A549 (cell line): ENCODE measurements around the gene TUBGCP2. TPM values are rescaled to one million over a fixed set of nuclear protein-coding genes. Genes with fewer than 3 reads are reported as not detected.

Experiments
- ATAC-seq, 2 experiments: fragments of 200-7000 bp in 1 of 2; fragments of >200 bp in 1 of 2; cut with Nextera tagmentation in 1 of 2; cut with Tn5 transposase in 1 of 2; 3 replicates each; pipeline versions ENCODE4 v1.8.0 to v1.9.1; 2018 to 2020; ENCODE audit warnings: mild to moderate bottlenecking in 1 of 2, moderate library complexity in 1 of 2
- CTCF ChIA-PET: fragments of 300-600 bp; sonication (Branson Sonifier 250); formaldehyde crosslinking; extraction: SDS; loops from one replicate; lab custom pipeline; 2021; ENCODE audit warnings: antibody characterized with exemption, inconsistent platforms; lab: Yijun Ruan, JAX
- POLR2A ChIA-PET: fragments of 350-600 bp; formaldehyde crosslinking; extraction: SDS; loops from one replicate; lab custom pipeline; 2021; ENCODE audit warnings: antibody characterized with exemption, inconsistent platforms; lab: Yijun Ruan, JAX
- DNase-seq, 2 experiments: peaks; one replicate each; pipeline versions ENCODE4 v3.0.0 to v3.0.0-alpha.2; 2011 to 2016; ENCODE audit warnings: low read depth in 1 of 2, low spot score in 1 of 2
- FAIRE-seq: peaks from 2 replicates; lab custom pipeline; 2011; peaks lifted over from hg19 to GRCh38; lab: Jason Lieb, UNC
- H3K27ac ChIP-seq, 2 experiments: fragments of >200 bp; sonication (Bioruptor Twin); formaldehyde crosslinking; 3 replicates each; pipeline ENCODE4 v1.5.1; 2016 to 2017
- H3K4me1 ChIP-seq: fragments of >200 bp; sonication (Bioruptor Twin); formaldehyde crosslinking; 3 replicates; pipeline ENCODE4 v1.6.1; 2016
- H3K4me2 ChIP-seq: fragments of >200 bp; sonication (Bioruptor Twin); formaldehyde crosslinking; 3 replicates; pipeline ENCODE4 v1.6.1; 2016
- H3K4me3 ChIP-seq: fragments of >200 bp; sonication (Bioruptor Twin); formaldehyde crosslinking; 3 replicates; pipeline ENCODE4 v1.5.1; 2016
- H3K9me3 ChIP-seq: fragments of >200 bp; sonication (Bioruptor Twin); formaldehyde crosslinking; 3 replicates; pipeline ENCODE4 v1.6.1; 2016
- BHLHE40 ChIP-seq: IDR thresholded peaks from 2 replicates; pipeline ENCODE4 v1.6.1; 2012; ENCODE audit warnings: low read depth, low read length, inconsistent platforms
- CBX8 ChIP-seq: fragments of 200-600 bp; sonication (generic); IDR thresholded peaks from 2 replicates; pipeline ENCODE4 v1.6.1; 2016
- CEBPB ChIP-seq, 2 experiments: fragments of >200 bp in 1 of 2; sonication (Bioruptor Twin) in 1 of 2; formaldehyde crosslinking in 1 of 2; IDR thresholded peaks; 2 replicates each; pipeline ENCODE4 v1.6.1; 2012 to 2016
- CTCF ChIP-seq: fragments of >200 bp; sonication (Bioruptor Twin); formaldehyde crosslinking; IDR thresholded peaks from 3 replicates; pipeline ENCODE4 v1.5.1; 2016
- EHMT2 ChIP-seq: fragments of 200-600 bp; sonication (generic); IDR thresholded peaks from 2 replicates; pipeline ENCODE4 v1.6.1; 2016; ENCODE audit warnings: antibody characterized with exemption, low read depth, mild to moderate bottlenecking, moderate library complexity
- FOSB ChIP-seq: fragments of 250-450 bp; sonication (Bioruptor Pico); IDR thresholded peaks from 2 replicates; pipeline ENCODE4 v1.5.0; 2020; ENCODE audit warnings: mild to moderate bottlenecking, moderate library complexity
- FOXS1 ChIP-seq: fragments of 250-450 bp; sonication (Bioruptor Pico); IDR thresholded peaks from 2 replicates; pipeline ENCODE4 v1.5.0; 2020; ENCODE audit warnings: mild to moderate bottlenecking, moderate library complexity
- HDAC2 ChIP-seq: fragments of 200-600 bp; sonication (generic); IDR thresholded peaks from 2 replicates; pipeline ENCODE4 v1.6.1; 2016
- HOXA7 ChIP-seq: fragments of 250-450 bp; sonication (Bioruptor Pico); IDR thresholded peaks from 2 replicates; pipeline ENCODE4 v1.5.0; 2020; ENCODE audit warnings: mild to moderate bottlenecking, moderate library complexity
- MAZ ChIP-seq: fragments of 150-350 bp; IDR thresholded peaks from 2 replicates; pipeline ENCODE4 v1.6.1; 2014; ENCODE audit warnings: antibody characterized with exemption, low read depth, low read length, borderline replicate concordance
- MYC ChIP-seq: IDR thresholded peaks from 2 replicates; pipeline ENCODE4 v1.6.1; 2012; ENCODE audit warnings: mild to moderate bottlenecking, inconsistent platforms, low read length, improper control_type of control experiment, borderline replicate concordance
- NPAS2 ChIP-seq: fragments of 250-450 bp; sonication (Bioruptor Pico); IDR thresholded peaks from 2 replicates; pipeline ENCODE4 v1.8.0; 2022; ENCODE audit warnings: mild to moderate bottlenecking, moderate library complexity, borderline replicate concordance
- NR3C1 ChIP-seq: fragments of >200 bp; sonication (Bioruptor Twin); formaldehyde crosslinking; IDR thresholded peaks from 3 replicates; pipeline ENCODE4 v1.6.1; 2017
- PHF8 ChIP-seq: fragments of 200-600 bp; sonication (generic); IDR thresholded peaks from 2 replicates; pipeline ENCODE4 v1.6.1; 2016; ENCODE audit warnings: low read depth, mild to moderate bottlenecking, antibody characterized with exemption, moderate library complexity, borderline replicate concordance
- RARB ChIP-seq: fragments of 250-450 bp; sonication (Bioruptor Pico); IDR thresholded peaks from 2 replicates; pipeline ENCODE4 v1.8.0; 2021; ENCODE audit warnings: mild to moderate bottlenecking, moderate library complexity
- SMC3 ChIP-seq: fragments of >200 bp; sonication (Bioruptor Twin); formaldehyde crosslinking; IDR thresholded peaks from 3 replicates; pipeline ENCODE4 v1.6.1; 2018; ENCODE audit warnings: inconsistent platforms
- ZFP36 ChIP-seq: fragments of 450-650 bp; IDR thresholded peaks from 2 replicates; pipeline ENCODE4 v1.6.1; 2014; ENCODE audit warnings: borderline replicate concordance; ENCODE audit not compliant: partially characterized antibody
- WGBS: methylation state at CpG from one replicate; pipeline ENCODE4 v1.1.6; 2017; ENCODE audit errors: missing lambda C conversion rate; 5-methylcytosine and 5-hydroxymethylcytosine counted together
- polyA plus RNA-seq, 4 experiments: library from polyadenylated mRNA; depleted of rRNA in 3 of 4; stranded (reverse); fragments of >200 nt; fragmentation: RNase III in 1 of 4; extraction: RNeasy Plus Mini Kit Qiagen cat#74134 plus additional on column Dnase treatment in 1 of 4; gene quantifications; 2 replicates in 3 of 4; 3 replicates in 1 of 4; pipeline ENCODE4 v1.2.3, GENCODE V29; 2011 to 2017
- TF ChIP-seq, protein P1 (sequence below): fragments of 450-650 bp; IDR thresholded peaks from 2 replicates; pipeline ENCODE4 v1.6.1; 2014; ENCODE audit warnings: antibody characterized with exemption
- TF ChIP-seq, protein P2 (sequence below): fragments of 250-450 bp; sonication (Bioruptor Pico); IDR thresholded peaks from 2 replicates; pipeline ENCODE4 v1.5.0; 2021; ENCODE audit warnings: mild to moderate bottlenecking, moderate library complexity, borderline replicate concordance
- TF ChIP-seq, protein P3 (sequence below): IDR thresholded peaks from 2 replicates; pipeline ENCODE4 v1.6.1; 2012
- TF ChIP-seq, protein P4 (sequence below): fragments of 250-450 bp; sonication (Bioruptor Pico); IDR thresholded peaks from 2 replicates; pipeline ENCODE4 v1.5.0; 2020; ENCODE audit warnings: low read depth, mild to moderate bottlenecking, moderate library complexity

The TUBGCP2 gene
- polyA plus RNA-seq, 2 of the 4 experiments (the other 2 are of a cell fraction) = 33.6 to 44.5 TPM

DNA sequence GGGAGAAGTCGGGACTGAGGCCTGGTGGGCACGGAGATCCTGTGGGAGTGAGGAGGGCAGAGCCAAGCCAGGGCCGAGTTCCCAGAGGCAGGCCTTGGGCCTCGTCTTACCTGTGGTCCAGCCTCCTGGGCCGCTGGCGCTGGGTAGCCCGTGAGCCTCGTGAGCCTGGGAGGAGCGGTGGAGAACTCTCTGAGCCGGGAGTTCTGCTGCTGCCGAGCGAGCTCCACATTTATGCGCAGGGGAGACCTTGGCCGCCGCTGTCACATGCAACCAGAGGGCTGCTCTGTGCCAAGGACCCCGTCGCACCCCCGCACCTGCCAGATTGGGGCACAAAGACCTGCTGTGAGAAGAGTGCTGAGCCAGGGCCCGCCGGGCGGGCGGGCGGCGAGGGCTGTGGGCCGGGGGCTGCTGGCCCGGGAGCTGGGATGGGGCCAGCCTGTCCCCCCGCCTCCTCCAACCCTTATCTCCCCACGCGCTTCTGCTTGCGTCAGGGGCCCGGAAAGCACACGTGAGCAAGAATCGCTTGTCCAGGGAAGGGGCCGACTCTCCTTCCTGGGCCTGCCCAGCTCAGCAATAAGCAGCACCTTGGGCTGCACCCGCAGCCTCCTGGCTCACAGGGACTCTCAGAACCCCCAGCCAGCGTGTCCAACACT lies 60.9 kb downstream of the TUBGCP2 start:
- FAIRE-seq (no peak), DNase-seq (no peak), ATAC-seq (no peak)
- Histone ChIP-seq H3K27ac (no peak overlapping the region), H3K4me2 (no peak overlapping the region), H3K9me3 (no peaks in the 10 kb centered on the region), H3K4me1 (peaks cover 8% of the 10 kb centered on the region), H3K4me3 (no peak overlapping the region)
- CTCF ChIA-PET = interaction anchor here (0.8 to 3.7 kb wide), 4 partner anchors 8 to 104 kb away, joined by 4 to 39 read pairs (median 4); no protein-coding TSS in a partner anchor
- WGBS = 87% methylated on average over 14 of the region's 36 CpGs
- TF ChIP-seq CBX8 (no peak), NPAS2 (CRISPR knock-in tag) (no peak), HDAC2 (no peak), FOSB (CRISPR knock-in tag) (no peak), CTCF (no peak), PHF8 (no peak), ZFP36 (no peak), RARB (no peak), HOXA7 (CRISPR knock-in tag) (no peak), MYC (no peak), EHMT2 (no peak), SMC3 (no peak), NR3C1 (no peak), BHLHE40 (no peak), MAZ (no peak)
- TF ChIP-seq, protein P1, sequence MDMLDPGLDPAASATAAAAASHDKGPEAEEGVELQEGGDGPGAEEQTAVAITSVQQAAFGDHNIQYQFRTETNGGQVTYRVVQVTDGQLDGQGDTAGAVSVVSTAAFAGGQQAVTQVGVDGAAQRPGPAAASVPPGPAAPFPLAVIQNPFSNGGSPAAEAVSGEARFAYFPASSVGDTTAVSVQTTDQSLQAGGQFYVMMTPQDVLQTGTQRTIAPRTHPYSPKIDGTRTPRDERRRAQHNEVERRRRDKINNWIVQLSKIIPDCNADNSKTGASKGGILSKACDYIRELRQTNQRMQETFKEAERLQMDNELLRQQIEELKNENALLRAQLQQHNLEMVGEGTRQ = no peak
- TF ChIP-seq, protein P2, sequence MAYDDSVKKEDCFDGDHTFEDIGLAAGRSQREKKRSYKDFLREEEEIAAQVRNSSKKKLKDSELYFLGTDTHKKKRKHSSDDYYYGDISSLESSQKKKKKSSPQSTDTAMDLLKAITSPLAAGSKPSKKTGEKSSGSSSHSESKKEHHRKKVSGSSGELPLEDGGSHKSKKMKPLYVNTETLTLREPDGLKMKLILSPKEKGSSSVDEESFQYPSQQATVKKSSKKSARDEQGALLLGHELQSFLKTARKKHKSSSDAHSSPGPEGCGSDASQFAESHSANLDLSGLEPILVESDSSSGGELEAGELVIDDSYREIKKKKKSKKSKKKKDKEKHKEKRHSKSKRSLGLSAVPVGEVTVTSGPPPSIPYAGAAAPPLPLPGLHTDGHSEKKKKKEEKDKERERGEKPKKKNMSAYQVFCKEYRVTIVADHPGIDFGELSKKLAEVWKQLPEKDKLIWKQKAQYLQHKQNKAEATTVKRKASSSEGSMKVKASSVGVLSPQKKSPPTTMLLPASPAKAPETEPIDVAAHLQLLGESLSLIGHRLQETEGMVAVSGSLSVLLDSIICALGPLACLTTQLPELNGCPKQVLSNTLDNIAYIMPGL (CRISPR knock-in tag) = no peak
- TF ChIP-seq, protein P3, sequence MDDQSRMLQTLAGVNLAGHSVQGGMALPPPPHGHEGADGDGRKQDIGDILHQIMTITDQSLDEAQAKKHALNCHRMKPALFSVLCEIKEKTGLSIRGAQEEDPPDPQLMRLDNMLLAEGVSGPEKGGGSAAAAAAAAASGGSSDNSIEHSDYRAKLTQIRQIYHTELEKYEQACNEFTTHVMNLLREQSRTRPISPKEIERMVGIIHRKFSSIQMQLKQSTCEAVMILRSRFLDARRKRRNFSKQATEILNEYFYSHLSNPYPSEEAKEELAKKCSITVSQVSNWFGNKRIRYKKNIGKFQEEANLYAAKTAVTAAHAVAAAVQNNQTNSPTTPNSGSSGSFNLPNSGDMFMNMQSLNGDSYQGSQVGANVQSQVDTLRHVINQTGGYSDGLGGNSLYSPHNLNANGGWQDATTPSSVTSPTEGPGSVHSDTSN = no peak
- TF ChIP-seq, protein P4, sequence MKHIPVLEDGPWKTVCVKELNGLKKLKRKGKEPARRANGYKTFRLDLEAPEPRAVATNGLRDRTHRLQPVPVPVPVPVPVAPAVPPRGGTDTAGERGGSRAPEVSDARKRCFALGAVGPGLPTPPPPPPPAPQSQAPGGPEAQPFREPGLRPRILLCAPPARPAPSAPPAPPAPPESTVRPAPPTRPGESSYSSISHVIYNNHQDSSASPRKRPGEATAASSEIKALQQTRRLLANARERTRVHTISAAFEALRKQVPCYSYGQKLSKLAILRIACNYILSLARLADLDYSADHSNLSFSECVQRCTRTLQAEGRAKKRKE (CRISPR knock-in tag) = no peak
- POLR2A ChIA-PET = no interaction called here

DNA sequence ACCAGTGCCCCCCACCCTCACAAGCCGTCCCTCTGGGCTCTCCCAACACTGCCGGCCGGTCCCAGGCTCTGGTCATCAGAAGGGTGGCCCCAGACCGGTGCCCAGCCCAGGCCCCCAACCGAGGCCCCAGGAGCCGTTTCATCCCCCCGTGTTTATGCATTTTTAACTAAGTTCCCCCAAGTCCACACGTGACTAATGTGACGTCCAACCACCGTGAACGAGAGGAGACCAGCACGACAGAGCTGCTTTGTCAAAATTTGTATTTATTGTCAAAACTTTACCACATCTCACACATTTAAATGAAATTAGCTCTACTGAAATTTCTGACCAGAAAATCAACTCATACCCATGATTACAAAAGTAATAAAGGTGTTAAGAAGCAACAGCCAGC lies 62.4 kb downstream of the TUBGCP2 start:
- H3K9me3 ChIP-seq = no peaks in the 10 kb centered on the region
- WGBS = 86% methylated on average over 12 of the region's 12 CpGs
- TF ChIP-seq NPAS2 (CRISPR knock-in tag) (no peak), CEBPB (IDR thresholded peaks at IDR 0.05) (no peak), PHF8 (no peak), FOXS1 (no peak)
- DNase-seq (no peak), ATAC-seq (no peak), FAIRE-seq (no peak)
- ChIA-PET CTCF (interaction anchor here (1.0 to 3.7 kb wide), 4 partner anchors 10 to 121 kb away, joined by 3 to 39 read pairs (median 5); no protein-coding TSS in a partner anchor), POLR2A (no interaction called here)
- peaks cover 8% of the 10 kb centered on the region for H3K4me1 ChIP-seq
- peak overlapping the region in 1 of 2 experiments; percentile 71; a peak in 3 of 6 replicates for H3K27ac ChIP-seq
- H3K4me2 ChIP-seq = peak overlapping the region; percentile 5; the same call in 2 of the 3 replicates
- no peak overlapping the region for H3K4me3 ChIP-seq
